HepG2 (cell line): Measurements from ENCODE around the gene CD81. TPM values are rescaled to one million over a fixed set of nuclear protein-coding genes. Genes with fewer than 3 reads are reported as not detected.

Experiments used
- FOXP4 ChIP-seq: sonication (generic); formaldehyde crosslinking; IDR thresholded peaks from 2 replicates; pipeline ENCODE4 v1.4.0; 2020; ENCODE audit warnings: missing genetic modification reagents
- HNF1B ChIP-seq: sonication (generic); formaldehyde crosslinking; IDR thresholded peaks from 2 replicates; pipeline ENCODE4 v1.5.1; 2020; ENCODE audit warnings: mild to moderate bottlenecking, moderate library complexity, missing genetic modification reagents
- KMT2A ChIP-seq: sonication (generic); formaldehyde crosslinking; IDR thresholded peaks from 2 replicates; pipeline ENCODE4 v1.4.0; 2020; ENCODE audit warnings: missing genetic modification reagents
- MTF1 ChIP-seq: sonication (generic); formaldehyde crosslinking; IDR thresholded peaks from 2 replicates; pipeline ENCODE4 v1.5.0; 2020; ENCODE audit warnings: missing genetic modification reagents
- PAWR ChIP-seq: sonication (generic); formaldehyde crosslinking; IDR thresholded peaks from 2 replicates; pipeline ENCODE4 v1.4.0; 2020; ENCODE audit warnings: missing genetic modification reagents, mild to moderate bottlenecking, borderline replicate concordance
- PBX3 ChIP-seq: sonication (generic); formaldehyde crosslinking; IDR thresholded peaks from 2 replicates; pipeline ENCODE4 v1.8.1; 2023; ENCODE audit warnings: missing genetic modification reagents, inconsistent platforms, borderline replicate concordance
- PLSCR1 ChIP-seq: sonication (generic); formaldehyde crosslinking; IDR thresholded peaks from 2 replicates; pipeline ENCODE4 v1.5.0; 2020; ENCODE audit warnings: missing genetic modification reagents, mild to moderate bottlenecking, borderline replicate concordance
- SOX6 ChIP-seq, 2 experiments: fragments of 450-650 bp in 1 of 2; sonication (generic) in 1 of 2; formaldehyde crosslinking in 1 of 2; IDR thresholded peaks; 2 replicates each; pipeline versions ENCODE4 v1.4.0 to v1.6.1; 2017 to 2020; ENCODE audit warnings: antibody characterized with exemption in 1 of 2, mild to moderate bottlenecking in 1 of 2, missing genetic modification reagents in 1 of 2
- TP53 ChIP-seq: sonication (generic); formaldehyde crosslinking; conservative IDR thresholded peaks from 2 replicates; pipeline ENCODE4 v1.4.0; 2020; ENCODE audit warnings: missing genetic modification reagents
- ZHX1 ChIP-seq: sonication (generic); formaldehyde crosslinking; IDR thresholded peaks from 2 replicates; pipeline ENCODE4 v1.8.1; 2022; ENCODE audit warnings: low read depth, mild to moderate bottlenecking, missing genetic modification reagents
- ZNF274 ChIP-seq: sonication (generic); formaldehyde crosslinking; IDR thresholded peaks from 2 replicates; pipeline ENCODE4 v1.5.1; 2020; ENCODE audit warnings: mild to moderate bottlenecking, missing genetic modification reagents
- ZNF280B ChIP-seq: sonication (generic); formaldehyde crosslinking; IDR thresholded peaks from 2 replicates; pipeline ENCODE4 v1.5.0; 2020; ENCODE audit warnings: missing genetic modification reagents, mild to moderate bottlenecking, borderline replicate concordance
- ZNF460 ChIP-seq: sonication (generic); formaldehyde crosslinking; IDR thresholded peaks from 2 replicates; pipeline ENCODE4 v1.5.1; 2020; ENCODE audit warnings: missing genetic modification reagents, mild to moderate bottlenecking, borderline replicate concordance
- ZNF580 ChIP-seq: IDR thresholded peaks from 2 replicates; pipeline ENCODE4 v1.6.1; 2016; ENCODE audit warnings: low read depth, borderline replicate concordance
- ZNF780A ChIP-seq: sonication (generic); formaldehyde crosslinking; IDR thresholded peaks from 2 replicates; pipeline ENCODE4 v1.8.0; 2022; ENCODE audit warnings: mild to moderate bottlenecking, missing genetic modification reagents, moderate library complexity
- ZSCAN29 ChIP-seq: sonication (generic); formaldehyde crosslinking; conservative IDR thresholded peaks from 2 replicates; pipeline ENCODE4 v1.4.0; 2020; ENCODE audit warnings: mild to moderate bottlenecking, missing genetic modification reagents
- polyA plus RNA-seq, 8 experiments: library from polyadenylated mRNA; depleted of rRNA in 3 of 8; stranded (reverse) in 7 of 8; unstranded in 1 of 8; fragments of >200 nt; fragmentation: Illumina TruSeq in 4 of 8; extraction: Trizol in 4 of 8; gene quantifications; 2 replicates each; pipeline versions ENCODE4 v1.2.1 to v1.2.3, GENCODE V29; 2011 to 2016; ENCODE audit warnings: low read depth in 4 of 8, missing spikeins in 1 of 8, mixed read lengths in 1 of 8; ENCODE audit not compliant: insufficient read depth in 1 of 8
- total RNA-seq, 5 experiments: library from RNA; depleted of rRNA; stranded (reverse); fragments of >200 nt; fragmentation: Illumina TruSeq; extraction: Trizol; gene quantifications; 2 replicates each; pipeline ENCODE4 v1.2.3, GENCODE V29; 2016; ENCODE audit warnings: low read depth in 1 of 5

The CD81 gene
- total and polyA plus RNA-seq, 2 of the 13 experiments (the other 11 are each of a cell fraction or from before 2014, with no cell fraction given) = not detected

GRCh38 chr11:2409611-2410468, 32.7 kb downstream of the CD81 start (continued):
- TF ChIP-seq SOX6 (IDR thresholded peaks at IDR 0.05) (no peak), SOX6 (CRISPR knock-in tag; IDR thresholded peaks at IDR 0.05) (peak; percentile 75), ZNF280B (CRISPR knock-in tag) (no peak), KMT2A (no peak), TP53 (CRISPR knock-in tag) (0 out of 2 replicates have a peak, but pooled peaks have one; percentile 60), MTF1 (CRISPR knock-in tag) (no peak), FOXP4 (CRISPR knock-in tag) (peak; percentile 86), ZSCAN29 (CRISPR knock-in tag) (no peak), PBX3 (no peak), PLSCR1 (CRISPR knock-in tag) (no peak), ZNF580 (CRISPR knock-in tag) (peak; percentile 49; the same call in 1 of the 2 replicates), PAWR (CRISPR knock-in tag) (no peak), ZNF460 (CRISPR knock-in tag) (no peak), ZHX1 (CRISPR knock-in tag) (no peak), ZNF780A (CRISPR knock-in tag) (no peak), HNF1B (CRISPR knock-in tag) (peak; percentile 69), ZNF274 (CRISPR knock-in tag) (0 out of 2 replicates have a peak, but pooled peaks have one; percentile 36)
